ENCODE results near the gene SDK1.

Gene SDK1

GRCh38 chr7:3266240-3266639 lies 34.8 kb upstream of the SDK1 start:
- DNase-seq (ENCODE audit: extremely low read depth, low read depth) = no peak
- TF ChIP-seq, protein P1, sequence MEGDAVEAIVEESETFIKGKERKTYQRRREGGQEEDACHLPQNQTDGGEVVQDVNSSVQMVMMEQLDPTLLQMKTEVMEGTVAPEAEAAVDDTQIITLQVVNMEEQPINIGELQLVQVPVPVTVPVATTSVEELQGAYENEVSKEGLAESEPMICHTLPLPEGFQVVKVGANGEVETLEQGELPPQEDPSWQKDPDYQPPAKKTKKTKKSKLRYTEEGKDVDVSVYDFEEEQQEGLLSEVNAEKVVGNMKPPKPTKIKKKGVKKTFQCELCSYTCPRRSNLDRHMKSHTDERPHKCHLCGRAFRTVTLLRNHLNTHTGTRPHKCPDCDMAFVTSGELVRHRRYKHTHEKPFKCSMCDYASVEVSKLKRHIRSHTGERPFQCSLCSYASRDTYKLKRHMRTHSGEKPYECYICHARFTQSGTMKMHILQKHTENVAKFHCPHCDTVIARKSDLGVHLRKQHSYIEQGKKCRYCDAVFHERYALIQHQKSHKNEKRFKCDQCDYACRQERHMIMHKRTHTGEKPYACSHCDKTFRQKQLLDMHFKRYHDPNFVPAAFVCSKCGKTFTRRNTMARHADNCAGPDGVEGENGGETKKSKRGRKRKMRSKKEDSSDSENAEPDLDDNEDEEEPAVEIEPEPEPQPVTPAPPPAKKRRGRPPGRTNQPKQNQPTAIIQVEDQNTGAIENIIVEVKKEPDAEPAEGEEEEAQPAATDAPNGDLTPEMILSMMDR (IDR thresholded peaks at IDR 0.05; ENCODE audit: low read depth, low read length) = no peak

GRCh38 chr7:3267966-3268690 lies 32.9 kb upstream of the SDK1 start:
- TF ChIP-seq, protein P1 (IDR thresholded peaks at IDR 0.05; ENCODE audit: low read depth, low read length) = no peak
- peak; percentile 59 for DNase-seq (ENCODE audit: extremely low read depth, low read depth)

DNA sequence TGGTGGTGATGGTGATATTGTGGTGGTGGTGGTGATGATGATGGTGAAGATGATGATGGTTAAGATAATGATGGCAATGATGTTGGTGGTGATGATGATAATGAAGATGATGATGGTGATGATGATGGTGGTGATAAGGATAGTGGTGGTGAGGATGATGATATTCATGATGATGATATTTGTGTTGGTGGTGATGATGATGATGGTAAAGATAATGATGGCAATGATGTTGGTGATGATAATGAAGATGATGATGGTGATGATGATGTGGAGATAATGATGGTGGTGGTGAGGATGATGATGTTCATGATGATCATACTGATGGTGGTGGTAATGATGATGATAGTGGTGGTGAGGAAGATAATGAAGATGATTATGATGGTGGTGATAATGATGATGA lies 30.7 kb upstream of the SDK1 start:
- TF ChIP-seq, protein P1 (IDR thresholded peaks at IDR 0.05; ENCODE audit: low read depth, low read length) = no peak
- DNase-seq (ENCODE audit: extremely low read depth, low read depth) = no peak

GRCh38 chr7:3271298-3271697 lies 29.8 kb upstream of the SDK1 start:
- TF ChIP-seq, protein P1 (IDR thresholded peaks at IDR 0.05; ENCODE audit: low read depth, low read length) = no peak
- no peak for DNase-seq (ENCODE audit: extremely low read depth, low read depth)

GRCh38 chr7:3272691-3273141 lies 28.3 kb upstream of the SDK1 start:
- TF ChIP-seq, protein P1 (IDR thresholded peaks at IDR 0.05; ENCODE audit: low read depth, low read length) = no peak

GRCh38 chr7:3274131-3274530 lies 26.9 kb upstream of the SDK1 start:
- DNase-seq (ENCODE audit: extremely low read depth, low read depth) = no peak
- TF ChIP-seq, protein P1 (IDR thresholded peaks at IDR 0.05; ENCODE audit: low read depth, low read length) = no peak

More at GRCh38 chr7:3272691-3273141, 28.3 kb upstream of the SDK1 start:
- peak; percentile 36 for DNase-seq (ENCODE audit: extremely low read depth, low read depth)

- DNase-seq (ENCODE audit: extremely low read depth, low read depth) = no peak
- TF ChIP-seq, protein P1 (IDR thresholded peaks at IDR 0.05; ENCODE audit: low read depth, low read length) = no peak
Measured at GRCh38 chr7:3277604-3278572, 23.2 kb upstream of the SDK1 start.
